ENCODE results near the gene MLPH. TPM values are rescaled to one million over a fixed set of nuclear protein-coding genes. Genes with fewer than 3 reads are reported as not detected.
A peak's percentile ranks its signal among the peaks of the same experiment; 100 is the strongest.
"Not testable (repeated sequence)": the region's sequence is repeated elsewhere in the genome, so short reads cannot be mapped to it uniquely, and the experiment has no call there.

The MLPH gene
- polyA plus RNA-seq, 12 donors = 0.43 to 3.0 (median 0.83) TPM; not detected in 2

DNA sequence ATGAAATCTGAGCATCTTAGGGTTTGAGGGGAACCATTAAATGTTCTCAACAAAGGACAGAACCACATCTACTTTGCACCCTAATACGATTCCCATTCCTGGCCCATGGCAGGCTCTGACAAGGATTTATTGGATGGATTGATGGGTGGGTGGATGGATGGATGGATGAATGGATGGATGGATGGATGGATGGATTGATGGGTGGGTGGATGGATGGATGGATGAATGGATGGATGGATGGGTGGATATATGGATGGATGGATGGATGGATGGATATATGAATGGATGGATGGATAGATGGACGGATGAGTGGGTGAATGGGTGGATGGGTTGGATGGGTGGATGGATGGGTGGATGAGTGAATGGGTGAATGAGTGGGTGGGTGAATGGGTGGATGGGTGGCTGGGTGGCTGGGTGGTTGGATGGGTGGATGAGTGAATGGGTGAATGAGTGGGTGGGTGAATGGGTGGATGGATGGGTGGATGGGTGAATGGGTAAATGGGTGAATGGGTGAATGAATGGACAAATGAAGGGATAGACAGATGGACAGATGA, 29.6 kb upstream of the MLPH start:
- no peak for DNase-seq

DNA sequence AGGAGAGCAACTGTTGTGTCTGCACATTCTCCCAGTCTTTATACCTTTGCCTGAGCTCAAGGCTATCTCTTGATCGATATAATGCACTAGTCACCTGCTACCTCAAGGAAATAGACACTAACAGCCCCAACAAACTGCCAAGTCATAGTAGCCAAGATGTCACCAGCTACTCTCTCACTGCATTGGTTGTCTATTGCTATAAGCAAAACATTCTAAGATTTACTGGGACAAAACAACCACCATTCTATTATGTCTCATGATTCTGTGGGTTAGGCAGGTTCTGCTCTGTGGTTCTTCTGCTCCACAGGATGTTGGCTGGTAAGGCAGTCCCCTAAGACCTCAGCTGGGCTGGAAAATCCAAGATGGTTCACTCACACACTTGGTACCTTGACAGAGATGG, 28.5 kb upstream of the MLPH start:
- DNase-seq = no peak

DNA sequence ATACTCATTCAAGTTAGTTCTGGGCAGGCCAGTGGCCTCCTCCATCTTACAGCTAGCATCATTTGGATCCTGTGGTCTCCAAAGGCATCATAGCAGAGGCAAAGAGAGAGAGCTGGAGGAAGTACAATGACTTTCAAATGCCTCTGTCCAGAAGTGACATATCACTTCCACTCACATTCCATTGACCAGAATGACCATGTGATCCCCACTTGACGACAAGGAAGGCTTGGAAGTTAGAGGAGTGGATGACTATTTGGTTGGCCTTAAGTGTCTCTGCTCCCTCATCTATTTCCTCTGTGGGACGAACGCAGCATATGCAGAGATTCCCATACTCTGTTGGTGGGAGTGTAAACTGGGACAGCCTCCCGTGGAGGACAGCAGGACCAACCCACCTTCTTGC, 27.8 kb upstream of the MLPH start:
- DNase-seq = no peak

DNA sequence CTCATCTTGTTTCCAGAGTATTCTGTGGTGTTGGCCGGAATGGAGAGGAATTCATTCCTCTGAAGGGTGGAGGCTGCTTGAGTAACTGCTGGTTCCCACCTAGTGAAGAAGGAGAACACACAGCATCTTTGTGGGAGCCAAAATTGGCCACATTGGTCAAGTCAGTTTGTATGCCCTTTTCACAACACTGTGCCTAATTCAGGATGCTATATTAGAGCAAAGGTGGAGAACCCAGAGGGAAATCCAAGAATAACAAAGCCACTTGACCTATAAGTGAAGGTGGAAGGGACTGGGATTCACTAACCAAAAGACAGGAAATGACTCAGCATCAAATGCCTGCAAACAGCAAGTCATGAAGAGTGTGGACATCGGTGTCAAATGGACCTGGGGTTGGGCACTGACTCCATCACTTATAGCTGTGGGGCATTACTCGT, 27.3 kb upstream of the MLPH start:
- DNase-seq = no peak

DNA sequence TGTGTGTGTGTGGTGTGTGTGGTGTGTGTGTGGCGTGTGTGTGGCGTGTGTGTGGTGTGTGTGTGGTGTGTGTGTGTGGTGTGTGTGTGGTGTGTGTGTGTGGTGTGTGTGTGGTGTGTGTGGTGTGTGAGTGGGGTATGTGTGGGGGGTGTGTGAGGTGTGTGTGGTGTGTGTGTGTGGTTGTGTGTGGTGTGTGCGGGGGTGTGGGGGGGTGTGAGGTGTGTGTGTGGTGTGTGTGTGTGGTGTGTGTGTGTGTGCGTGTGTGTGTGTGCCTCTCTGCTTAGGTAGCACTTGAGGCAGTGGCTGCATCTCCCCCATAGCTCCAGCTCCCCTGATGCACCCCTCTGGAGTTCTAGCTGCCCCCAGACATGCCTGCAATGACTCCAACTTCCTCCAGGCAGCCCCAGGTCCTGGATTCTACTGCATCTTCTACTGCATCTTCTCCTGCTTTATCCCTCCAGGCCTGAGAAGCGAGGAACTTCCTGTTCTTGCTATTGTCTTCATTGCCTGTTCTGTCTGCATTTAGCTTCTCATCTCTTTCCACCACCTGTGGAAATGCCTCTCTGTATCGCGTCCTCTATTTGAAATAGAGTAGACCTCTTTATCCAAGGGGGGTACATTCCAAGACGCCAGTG, 22.2 kb upstream of the MLPH start:
- no peak for DNase-seq

DNA sequence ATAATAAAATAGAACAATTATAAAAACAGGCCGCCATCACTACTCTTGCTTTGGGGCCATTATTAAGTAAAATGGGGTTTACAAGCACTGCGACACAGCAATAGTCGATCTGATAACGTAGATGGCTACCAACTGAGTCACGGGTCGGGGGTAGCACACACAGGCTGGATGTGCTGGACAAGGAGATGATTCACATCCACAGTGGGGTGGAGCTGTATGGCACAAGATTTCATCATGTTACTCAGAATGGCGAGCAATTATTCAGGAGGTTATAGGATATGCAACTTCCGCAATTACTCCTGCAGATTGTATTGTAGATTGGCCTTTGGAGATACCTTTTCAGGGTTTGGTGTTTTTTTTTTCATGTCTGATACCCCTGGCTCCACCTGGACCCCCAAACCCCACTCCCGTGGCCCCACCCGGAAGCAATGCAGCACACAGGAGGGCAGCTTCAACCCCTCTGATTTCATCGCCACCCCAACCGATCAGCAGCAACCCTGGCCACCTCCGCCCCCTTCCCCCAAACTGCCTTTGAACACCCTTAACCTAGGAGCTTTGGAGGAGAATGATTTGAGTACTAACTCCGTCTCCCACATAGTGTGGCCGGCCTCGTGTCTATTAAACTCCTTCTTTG, 21.4 kb upstream of the MLPH start:
- no peak for DNase-seq

DNA sequence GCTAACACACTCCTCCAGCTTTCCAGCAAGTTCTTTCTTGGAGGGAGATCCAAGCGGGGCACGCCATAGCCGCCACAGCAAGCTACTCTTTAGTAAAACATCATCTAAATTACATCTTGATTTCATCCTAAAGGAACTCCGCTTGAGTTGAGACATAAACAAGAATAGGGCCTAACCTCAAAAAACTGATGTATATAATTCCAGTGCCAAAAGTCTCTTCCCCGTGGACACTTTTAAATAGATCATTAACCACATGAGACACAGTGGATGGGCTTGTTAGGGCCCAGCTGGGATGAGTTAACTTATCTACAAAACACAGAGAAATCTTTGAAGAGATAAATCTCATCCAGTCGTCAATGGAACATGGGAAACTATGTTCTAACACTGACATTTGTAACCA, 20.8 kb upstream of the MLPH start:
- DNase-seq = no peak

DNA sequence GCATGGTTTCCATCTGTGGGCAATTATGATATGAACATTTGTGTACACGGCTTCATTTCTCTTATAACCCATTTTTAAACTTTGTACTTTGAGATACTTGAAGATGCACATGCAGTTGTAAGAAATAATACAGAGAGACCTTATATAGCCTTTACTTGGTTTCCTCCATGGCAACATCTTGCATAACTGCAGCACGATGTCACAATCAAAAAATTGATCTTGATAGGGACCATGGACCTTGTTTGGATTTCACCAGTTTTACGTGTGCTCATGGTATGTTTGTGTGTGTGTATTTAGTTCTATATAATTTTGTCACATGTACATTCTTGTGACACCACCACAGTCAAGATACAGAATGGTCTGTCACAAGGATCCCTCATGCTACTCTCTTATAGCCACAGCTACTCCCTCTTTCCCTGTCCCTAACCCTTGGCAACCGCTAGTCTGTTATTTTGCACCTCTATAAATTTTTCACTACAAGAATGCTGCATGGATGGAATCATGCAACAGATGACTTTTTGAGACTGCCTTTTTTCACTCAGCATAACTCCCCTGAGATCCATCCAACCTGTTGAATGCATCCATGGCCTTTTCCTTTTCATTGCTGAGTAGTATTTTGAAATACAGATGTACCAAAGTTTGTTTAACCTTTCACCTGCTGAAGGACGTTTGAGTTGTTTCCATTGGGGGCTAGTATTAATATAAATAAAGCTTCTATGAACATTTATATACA, 19.4 kb upstream of the MLPH start:
- DNase-seq = no peak

DNA sequence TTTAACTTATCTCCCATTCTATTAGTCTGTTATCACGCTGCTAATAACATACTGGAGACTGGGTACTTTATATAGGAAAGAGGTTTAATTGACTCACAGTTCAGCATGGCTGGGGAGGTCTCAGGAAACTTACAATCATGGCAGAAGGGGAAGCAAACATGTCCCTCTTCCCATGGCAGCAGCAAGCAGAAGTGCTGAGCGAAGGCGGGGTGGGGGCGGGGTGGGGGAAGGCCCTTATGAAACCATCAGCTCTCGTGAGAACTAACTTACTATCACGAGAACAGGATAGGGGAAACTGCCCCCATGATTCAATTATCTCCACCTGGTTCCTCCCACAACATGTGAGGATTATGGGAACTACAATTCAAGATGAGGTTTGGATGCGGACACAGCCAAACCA, 17.6 kb upstream of the MLPH start:
- DNase-seq = not testable (repeated sequence)

DNA sequence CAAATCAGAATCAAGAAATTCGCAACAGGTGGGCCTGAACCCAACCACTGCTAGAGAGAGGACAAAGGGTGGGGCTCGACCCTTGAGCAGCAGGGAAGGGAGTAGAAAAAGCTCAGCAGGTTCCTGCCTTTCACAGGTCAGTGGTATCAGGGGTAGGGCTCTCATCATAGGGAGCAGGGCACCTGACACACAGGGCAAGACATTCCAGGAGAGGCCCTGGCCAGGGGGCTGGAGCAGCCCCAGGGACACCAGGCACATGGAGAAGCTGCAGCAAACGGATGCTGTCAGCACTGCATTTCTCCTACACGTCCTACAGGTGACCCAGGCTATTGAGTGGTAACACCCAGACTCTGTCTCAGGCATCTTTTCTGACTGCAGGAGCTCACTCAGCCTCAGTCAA, 17.2 kb upstream of the MLPH start:
- DNase-seq = no peak

DNA sequence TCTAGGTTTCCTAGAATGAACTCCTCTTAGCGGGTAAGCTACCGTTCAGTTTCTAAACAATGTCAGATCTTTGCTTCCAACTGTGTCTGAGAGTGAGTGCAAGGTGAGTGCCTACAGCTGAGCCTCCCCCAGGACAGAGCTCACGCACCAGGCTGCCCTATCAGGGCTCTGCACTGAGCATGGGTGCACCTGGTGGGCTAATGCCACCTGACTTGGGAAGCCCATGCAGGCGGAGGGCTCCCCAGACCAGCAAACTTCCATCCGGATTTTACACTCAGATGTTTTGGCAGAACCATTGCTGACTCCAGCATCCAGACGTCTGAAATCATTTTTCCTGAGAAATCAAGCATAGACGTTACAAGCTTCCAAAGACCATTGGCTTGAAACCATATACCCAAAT, 16.1 kb upstream of the MLPH start:
- DNase-seq = no peak

DNA sequence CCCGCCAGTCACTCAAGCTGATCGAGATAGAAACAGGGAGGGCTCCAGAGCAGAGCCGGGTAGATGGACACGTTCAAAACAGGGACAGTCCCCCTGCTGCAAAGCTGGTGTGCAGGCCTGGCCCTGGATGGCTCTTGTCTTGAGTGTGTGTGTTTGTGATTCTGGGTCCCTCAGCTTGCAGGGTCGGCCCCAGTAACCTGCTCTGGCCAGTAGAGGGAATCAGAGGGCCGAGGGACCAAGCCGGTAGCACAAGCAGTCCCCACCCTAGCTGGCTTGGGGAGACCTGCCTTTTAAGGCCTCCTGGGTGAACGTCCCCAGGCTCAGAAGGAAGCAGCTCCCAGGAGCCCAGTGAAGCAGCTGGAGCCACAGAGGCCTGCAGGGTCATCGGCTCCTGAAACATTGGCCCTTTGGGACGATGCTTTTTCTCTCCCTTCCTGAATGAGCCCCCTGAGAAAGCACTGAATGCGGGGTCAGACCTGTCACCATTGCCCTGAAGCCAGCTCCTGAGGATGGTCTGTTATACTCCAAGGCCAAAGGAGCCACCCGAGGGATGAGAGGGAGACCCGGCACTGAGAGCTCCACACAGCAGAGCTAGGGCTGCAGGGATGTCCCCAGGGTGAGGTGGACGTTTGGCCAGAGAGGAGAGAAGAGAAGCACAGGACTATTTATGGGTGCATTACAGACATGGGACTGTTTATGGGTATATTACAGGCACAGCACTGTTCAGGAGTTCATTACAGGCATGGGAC, 15.4 kb upstream of the MLPH start:
- DNase-seq = no peak

DNA sequence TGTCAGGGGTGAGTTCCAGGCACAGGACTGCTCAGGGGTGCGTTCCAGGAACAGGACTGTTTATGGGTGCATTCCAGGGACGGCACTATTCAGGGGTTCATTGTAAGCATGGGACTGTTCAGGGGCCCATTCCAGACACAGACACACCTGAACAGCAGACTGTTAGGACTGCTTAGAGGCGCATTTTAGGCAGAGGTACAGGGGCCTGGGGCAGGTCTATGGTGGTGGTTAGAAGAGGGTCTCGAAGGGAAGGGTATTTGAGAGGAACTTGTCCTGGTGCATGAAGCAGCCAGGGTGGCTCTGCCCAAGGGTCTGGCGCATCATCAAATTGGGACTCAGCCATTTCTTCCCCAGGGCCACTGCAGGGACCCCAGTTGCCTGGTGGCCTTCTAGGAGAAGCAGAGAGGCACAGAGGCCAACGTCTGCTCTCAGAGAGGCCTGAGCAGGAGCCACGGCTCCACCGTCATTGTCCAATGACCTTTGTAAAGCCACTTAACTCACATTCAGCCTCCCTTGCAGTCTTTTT, 14.8 kb upstream of the MLPH start:
- DNase-seq = no peak

DNA sequence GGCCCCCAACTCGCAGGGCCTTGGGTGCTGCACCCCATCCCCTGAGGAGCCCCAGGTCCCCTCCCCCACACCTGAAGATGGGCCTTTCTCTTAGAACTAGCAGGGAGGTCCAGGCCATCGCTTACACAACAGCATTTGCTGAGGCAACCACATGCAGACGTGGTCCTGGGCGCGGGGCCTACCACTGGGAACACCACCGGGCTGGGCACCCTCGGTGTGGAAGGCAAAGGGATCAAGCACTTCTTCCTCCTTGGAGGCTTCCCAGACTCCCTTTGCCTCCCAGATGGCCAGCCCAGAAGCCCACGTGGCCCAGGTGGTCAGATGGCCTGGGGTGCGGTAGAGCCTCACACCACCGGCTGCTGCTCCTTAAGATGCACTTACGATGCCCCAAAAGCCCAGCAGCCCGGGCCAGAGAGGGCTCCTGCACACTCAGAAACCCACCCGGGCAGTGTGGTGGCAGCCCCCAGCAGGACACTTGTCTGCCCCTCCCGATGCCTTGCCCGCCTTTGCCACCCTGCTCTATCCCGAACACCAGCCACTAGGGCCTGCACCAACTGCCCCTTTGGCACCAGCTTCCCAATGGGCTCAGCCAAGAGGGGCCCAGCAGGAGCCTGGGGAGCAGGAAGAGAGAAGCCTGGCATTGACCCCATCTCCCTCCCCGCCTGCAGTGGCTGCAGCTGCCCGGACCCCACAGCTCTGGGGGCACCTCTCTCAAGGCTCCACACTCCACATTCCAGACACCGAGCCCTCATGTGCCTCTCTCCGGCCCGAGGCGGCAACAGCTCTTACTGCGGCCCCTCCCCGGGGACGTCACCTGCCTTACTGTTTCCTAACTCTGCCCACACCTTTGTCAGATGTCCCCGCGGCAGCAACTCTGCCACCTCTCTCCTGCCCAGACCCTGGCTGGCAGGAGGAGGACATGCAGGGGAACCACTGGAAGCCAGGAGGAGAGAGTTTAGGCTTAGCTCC, 13.9 kb upstream of the MLPH start:
- DNase-seq = no peak

DNA sequence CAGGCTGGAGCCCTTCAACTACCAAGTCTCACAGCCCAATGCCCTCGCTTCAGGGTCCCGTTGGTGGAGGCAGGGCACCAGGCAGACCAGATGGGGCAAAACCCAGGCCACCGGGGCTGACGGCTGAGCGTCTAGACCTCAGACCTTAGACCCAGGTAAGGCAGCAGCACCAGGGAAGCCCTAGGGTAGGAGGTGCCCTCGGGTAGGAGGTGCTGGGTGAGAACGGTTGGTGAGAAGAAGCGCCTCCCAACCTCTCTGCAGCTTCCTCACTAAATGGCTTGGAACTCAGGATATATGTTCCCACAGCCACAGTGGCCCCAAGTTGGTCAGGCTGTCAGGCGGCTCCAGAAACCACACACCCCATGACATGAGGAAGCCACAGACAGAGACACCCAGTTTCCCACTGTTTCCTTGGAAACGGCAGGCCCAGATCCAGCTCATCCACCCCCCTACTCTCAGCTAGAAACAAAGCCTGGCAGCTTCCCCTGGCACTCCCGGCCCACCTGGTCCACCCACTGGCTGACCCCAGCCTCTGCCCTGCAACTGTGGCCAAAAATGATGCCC, 13.1 kb upstream of the MLPH start:
- no peak for DNase-seq

DNA sequence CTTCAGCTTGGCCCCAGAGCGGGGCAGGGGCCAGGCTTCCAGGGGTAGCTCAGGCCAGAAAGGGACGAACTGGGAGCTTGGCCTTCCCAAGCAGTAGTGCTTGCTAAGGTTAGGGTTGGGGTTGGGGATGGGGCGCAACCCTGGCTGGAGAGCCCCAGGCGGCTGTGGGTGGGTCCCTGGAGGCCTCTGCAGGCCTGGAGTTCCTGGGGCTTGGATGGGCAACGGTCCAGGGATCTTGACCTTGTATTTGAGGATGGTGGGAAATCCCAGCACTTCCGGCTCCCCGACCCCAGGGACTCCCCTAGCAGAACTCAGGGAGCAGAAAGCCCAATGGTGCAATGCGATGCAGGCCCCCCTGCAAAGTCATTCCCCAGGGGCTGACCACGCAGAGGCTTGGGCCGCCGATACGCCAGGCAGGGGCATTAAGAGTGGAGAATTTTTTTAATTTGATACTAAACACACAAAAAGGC, 12.6 kb upstream of the MLPH start:
- no peak for DNase-seq

DNA sequence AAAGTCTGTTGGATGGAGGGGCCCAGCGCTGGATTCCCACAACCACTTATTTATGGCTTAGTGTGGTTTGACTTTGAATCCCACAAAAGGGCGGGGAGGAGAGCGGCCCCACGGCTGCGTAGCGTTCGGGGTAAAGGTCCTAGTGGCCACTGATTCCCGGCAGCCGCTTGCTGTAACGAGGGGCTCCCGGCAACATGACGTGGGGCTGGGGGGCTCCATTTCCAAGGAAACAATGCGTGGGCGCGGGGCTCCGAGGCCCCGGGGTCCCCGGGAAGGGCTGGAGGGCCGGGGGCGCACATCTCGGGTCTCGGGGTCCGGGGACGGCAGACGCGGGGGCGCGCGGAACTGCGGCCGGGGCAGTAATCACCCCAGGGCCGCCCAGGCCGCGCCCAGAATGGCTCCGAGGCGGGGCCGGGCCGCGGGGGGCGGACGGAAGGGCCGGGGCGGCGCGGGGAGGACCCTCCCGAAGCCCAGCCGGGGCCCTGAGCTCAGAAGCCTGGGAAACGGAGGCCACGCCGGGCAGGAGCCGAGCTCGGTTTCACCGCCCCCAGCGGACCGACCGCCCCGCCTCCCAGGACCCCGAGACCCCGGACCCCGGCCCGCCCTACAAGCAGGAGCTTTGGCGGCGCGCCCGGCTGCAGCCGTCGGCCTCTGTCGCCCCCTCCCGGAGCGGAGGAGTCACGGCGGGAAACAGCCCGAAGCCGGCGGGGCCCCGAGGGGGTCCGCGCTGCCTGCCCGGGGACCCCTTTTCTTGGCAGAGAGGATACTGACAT, 11.9 kb upstream of the MLPH start:
- DNase-seq = peak; percentile 89

DNA sequence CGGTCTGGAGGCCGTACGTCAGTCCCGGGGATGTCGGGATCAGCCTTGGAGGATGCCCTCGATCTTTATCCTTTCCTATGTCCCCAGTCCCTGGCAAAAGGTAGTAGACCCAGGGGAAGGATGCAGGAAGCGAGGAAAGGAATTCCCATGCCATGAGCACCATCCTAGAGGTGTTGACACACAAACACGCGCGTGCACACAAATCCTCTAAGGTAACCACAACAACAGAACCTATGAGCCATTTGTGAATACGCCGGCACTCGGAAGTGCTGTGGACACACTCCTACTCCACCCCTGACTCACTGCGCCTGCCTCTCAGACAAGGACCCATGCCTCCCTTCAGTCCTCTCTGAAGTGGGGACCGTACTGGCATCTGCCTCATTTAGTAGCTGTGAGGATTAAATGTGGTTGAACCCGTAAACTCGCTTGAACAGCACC, 11.3 kb upstream of the MLPH start:
- DNase-seq = no peak

DNA sequence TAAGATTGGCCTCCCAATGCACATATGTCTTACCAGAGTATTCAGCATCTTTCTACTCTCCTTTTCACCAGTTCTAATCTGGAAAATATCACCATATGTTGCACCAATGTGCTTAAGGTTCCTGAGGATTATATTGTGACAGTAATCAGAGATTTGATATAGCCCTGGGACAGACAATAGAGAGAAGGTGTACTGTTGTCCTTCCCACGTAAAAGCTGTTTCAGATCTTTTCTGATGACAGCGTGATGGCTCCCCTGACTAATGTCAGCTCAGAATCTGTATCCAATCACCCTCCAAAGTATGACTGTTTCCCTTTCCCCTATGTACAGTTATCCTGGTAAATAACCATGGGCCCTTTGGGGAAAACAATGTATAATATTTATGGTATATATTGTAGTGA, 9.0 kb upstream of the MLPH start:
- DNase-seq = no peak
